COLO829 (cell line): Measurements from ENCODE around the gene TSPAN9.

Source experiments
- DNase-seq: peaks from one replicate; pipeline ENCODE4 v3.0.0; 2012; ENCODE audit warnings: low spot score

TSPAN9 gene

DNA sequence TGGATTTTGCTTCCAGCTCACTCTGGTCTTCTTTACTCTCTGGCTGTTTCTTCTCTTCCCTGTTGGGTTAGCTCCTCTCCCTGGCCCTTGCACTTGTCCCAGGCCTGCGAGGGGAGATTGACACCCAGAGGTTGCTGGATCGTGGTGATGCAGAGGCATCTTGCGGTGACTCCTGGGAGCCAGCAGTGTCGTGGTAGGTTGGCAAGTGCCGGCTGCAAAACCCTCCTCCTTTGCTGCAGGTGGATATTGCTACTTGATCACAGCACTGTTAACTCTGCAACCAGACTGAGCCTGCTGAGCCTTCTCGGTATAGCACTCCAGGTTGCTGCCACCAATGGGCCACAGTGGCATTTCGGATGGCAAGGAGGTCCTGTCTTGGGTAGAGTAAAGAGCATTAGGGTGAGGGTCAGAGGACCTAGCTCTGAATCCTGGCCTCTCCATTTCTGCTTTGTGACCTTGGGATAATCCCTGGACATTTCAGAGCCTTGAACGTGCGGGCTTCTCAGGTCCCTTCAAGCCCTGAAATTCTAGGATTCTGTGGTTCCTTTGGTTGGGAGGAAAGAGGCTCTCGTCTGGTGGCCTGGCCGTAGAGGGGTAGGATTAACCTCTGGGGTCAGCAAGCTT lies 87.4 kb downstream of the TSPAN9 start:
- no peak for DNase-seq

DNA sequence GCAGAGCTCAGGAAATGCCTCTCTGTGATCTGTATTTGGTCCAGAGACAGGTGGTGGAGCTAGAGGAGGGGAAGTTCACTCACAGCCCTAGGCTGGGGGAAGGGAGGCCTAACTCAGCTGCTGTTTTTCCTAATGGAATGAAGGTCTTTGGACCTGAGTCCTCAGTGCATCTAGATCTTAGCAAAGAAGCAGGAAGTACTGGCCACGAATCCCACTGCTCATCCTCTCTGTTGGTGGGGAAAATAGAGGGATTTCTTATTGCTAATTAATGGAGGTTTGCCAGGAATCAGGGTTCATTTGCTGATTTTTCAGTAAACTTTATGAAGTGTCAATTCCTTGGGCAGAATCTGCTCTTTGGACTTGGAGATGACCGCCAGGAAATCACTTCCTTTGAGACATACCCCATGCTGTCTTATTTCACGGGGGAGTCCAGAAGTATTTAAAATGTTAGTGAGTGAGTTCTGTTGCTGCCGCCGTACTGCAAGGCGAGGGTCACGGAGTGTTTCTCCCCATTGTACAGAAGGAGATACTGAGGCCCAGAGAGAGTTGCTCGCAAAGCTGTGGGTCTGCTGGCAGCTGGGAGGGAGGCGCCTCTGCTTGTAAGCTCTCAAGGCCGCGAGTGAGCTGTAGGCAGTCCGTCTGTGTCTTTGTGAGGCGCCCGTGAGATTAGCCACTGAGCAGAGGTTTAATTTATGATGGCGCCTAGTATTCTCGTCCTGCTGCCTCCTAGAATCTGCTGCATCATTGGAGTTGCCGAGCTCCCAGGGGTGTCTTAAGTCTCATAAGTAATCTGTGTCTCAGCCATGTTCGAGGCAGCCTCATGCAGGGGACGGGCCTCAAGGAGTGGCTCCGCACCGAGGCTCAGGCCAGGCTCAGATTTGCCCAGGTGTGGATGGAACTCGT lies 88.2 kb downstream of the TSPAN9 start:
- DNase-seq, result no peak

DNA sequence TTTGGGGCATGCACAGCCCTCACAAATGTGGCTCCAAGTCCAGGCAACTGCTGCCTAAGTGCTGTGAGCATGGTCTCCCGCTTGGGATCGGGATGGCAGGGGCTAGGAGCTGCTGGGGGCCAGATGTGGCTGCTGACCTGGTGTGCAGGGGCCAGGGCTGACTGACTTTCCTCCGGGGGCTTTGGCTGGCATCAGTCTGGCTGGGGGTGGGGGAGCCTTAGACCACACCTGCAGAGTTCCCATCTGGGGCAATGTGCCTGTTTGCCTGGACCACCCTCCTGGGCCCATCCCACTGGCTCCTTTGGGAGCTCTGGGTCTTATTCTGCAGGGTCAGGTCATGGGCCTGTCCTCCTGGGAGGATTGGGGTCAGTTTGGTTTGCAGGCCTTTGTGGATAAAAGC lies 90.5 kb downstream of the TSPAN9 start:
- no peak for DNase-seq

DNA sequence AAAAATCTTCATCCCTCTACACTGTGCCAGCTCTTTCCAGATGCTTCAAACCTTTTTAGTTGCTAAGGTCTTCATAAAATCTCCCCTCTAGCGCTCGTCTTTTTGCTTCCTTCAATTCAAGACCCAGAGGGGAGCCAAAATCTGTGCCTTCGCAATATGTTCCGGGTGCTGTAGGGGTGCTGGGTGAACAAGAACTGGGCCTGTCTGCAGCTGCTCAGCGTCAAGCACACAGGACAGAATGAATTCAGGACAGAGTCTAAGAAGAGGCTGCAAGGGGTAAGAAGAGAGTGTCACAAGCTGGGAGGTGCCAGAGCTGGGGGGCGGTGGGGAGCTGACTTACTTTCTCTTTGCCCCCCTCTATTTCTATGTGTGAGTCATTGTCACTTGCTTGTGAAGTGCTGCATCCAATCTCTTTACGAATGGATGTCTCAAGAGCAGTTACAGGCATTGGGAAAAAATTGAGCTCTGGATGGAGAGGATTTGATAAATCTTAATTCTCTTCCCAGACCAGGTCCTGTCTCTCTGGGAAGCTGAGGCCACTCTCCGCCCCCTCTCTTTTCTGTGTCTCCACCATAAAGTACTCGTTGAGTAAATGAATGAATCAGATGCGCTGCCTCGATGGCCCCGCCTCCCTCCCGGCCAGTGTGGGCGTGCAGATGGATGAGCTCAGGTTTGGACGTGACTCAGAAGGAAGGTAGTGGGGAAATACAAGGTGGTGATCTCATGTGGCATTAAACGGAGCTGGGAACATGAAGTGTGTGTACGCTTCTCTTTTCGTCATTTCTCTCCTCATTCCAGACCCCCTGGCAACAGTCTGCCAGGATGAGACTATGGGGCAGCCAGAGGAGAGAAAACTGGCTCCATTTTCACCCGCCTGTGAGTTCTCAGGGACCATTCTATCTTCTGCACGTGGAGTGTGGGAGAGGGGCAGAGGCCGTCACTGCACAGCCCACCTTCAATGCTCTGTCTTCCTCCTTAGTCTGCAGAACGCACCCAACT lies 91.3 kb downstream of the TSPAN9 start:
- peak; percentile 65 for DNase-seq

DNA sequence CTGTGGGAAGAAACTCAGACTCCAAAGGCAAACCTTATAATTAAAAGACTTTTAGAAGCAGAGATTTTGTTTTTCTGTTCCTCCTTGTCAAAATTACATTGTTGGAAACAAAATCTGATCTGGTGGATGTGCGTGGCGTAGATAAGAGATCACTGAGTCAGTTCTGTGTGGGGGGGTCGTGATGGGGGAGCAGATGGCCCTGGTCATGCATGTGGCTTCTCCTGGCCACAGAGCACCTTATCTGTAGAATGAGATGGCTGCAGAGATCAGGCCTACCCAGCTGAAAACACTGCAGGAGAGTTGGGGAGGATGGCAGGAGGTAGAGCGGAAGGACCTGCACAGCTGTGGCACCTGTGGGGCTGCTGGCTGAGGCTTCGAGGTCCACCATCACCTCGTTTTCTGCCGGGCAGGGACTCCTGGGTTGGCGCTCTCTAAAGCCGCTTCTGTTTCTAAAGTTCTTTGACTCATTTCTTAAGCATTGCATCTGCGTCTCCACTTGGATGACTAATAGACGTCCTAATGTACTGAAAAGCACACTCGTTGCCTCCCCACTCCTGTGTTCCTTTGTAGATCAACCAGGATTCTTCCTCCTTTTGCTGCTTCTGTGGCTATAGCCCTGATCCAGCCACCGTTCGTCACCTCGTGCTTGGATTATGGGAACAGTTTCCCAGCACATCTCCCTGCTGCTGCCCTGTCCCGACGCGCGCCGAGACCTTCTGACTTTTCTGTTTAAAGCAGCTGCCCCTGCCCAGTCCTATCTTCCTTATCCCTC lies 93.4 kb downstream of the TSPAN9 start:
- no peak for DNase-seq

- no peak for DNase-seq
These were observed 94.0 kb downstream of the TSPAN9 start for GRCh38 chr12:3171195-3171591.

- DNase-seq, result no peak
These were observed 95.2 kb downstream of the TSPAN9 start for GRCh38 chr12:3172124-3173007.

- DNase-seq, result no peak
These were observed 95.9 kb downstream of the TSPAN9 start for GRCh38 chr12:3173008-3173553.

DNA sequence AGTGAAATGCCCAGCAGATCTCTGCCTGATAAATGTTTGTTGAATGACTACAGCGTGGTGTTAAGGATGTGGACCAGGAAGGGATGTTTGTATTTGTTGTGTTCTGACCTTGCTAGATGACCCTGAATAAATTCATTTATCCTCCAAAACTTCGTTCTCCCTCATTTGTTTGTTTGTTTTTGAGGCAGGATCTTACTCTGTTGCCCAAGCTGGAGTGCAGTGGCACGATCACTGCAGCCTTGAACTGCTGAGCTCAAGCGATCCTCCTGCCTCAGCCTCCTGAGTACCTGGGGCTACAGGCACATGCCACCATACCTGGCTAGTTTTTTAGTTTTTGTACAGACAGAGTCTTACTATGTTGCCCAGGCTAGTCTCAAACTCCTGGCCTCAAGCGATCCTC lies 96.7 kb downstream of the TSPAN9 start:
- no peak for DNase-seq

DNA sequence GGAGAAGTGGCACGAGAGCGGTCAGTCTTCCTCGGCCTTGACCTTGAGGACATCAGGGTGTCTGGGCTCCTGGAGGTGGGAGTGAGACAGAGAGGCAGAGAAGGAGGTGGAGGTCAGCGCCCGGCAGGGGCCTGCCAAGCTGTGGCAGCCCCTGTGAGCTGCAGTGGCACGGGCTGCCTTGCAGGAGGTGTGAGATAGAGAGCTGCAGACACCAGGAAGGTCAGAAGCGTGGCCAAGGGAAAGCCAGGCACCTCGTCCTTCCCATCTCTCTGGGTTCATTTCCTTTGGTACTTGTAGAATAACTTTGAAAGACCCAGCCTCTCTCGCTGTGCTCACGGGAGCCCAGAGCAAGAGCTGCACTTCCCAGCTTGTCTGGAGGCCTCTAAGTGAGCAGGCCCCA lies 98.1 kb downstream of the TSPAN9 start:
- no peak for DNase-seq

DNA sequence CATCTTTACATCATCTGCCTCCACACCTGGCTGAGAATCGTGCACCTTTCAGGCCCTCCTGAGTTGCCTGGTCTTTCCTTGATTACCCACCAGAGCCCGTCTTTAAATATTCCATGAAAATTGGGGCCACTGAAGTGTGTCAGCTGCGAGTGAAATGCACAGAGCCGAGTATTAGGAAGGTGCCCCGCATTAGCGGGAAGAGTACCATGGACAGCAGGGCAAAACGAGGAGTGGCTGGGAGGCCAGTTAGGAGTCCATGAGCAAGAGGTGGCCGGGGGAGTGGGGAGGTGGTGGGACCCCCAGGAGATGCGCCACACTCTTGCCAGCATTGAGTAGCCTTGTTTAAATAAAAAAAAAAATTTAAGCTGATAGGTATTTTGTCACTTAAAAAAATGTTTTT lies 99.6 kb downstream of the TSPAN9 start:
- DNase-seq, result no peak

GRCh38 chr12:3177778-3178425 lies 100.7 kb downstream of the TSPAN9 start:
- no peak for DNase-seq

GRCh38 chr12:3178671-3179313 lies 101.6 kb downstream of the TSPAN9 start:
- DNase-seq, result no peak

DNA sequence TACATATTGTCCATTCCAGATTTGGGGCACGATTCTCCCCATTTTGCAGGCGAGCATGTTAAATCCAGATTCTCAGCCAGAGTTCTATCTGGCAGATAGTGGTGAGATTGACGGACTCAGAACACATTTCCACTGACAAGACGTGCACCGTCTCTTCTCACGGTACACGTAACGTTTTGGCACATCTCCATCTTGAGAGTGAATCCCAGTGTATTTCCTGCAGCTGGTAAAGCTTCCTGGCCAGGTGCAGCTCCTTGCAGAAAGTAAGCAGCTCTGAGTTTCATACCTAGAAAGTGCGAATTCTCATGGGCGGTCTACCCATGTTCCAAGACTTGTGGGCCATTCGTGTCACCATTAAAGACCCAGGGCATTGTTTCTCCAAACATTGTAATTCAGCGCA lies 102.6 kb downstream of the TSPAN9 start:
- DNase-seq, result no peak

DNA sequence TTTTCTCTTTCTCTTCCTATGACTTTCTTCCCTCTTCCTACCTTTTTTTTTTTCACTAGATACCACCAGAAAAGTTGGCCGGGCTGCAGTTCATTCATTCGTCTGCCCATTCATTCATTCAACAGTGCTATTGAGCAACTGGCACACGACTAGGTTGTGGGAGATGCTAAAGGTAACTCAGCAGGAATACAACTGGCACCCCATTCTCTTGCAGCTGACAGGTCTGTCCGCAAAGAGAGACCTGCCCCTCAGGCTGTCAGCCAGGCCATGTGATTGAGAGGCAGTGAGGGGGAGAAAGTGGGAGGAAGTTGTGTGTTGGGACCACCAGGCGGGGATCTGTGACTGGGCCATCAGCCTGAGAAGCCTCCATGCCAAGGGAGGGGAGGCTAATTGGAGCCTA lies 105.2 kb downstream of the TSPAN9 start:
- no peak for DNase-seq

DNA sequence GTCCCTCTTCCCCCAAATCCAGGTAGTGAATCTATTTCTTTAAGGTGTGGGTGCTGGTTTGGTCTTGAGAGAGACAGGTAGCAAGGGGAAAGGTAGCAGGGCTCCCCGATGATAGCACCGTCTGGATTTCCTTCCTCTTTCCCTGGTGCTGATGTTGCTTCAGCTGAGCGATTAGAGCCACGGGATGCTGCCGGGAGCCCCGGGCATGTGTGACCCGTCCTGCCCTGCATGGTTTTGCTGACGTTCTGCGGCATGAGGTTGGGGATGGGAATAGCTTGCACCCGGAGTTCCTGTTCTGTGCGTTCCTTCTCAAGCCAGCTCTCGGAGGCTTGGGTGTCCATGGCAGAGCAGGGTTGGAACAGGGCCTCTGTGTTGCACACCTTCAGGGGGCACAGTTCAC lies 107.3 kb downstream of the TSPAN9 start:
- DNase-seq, result no peak

DNA sequence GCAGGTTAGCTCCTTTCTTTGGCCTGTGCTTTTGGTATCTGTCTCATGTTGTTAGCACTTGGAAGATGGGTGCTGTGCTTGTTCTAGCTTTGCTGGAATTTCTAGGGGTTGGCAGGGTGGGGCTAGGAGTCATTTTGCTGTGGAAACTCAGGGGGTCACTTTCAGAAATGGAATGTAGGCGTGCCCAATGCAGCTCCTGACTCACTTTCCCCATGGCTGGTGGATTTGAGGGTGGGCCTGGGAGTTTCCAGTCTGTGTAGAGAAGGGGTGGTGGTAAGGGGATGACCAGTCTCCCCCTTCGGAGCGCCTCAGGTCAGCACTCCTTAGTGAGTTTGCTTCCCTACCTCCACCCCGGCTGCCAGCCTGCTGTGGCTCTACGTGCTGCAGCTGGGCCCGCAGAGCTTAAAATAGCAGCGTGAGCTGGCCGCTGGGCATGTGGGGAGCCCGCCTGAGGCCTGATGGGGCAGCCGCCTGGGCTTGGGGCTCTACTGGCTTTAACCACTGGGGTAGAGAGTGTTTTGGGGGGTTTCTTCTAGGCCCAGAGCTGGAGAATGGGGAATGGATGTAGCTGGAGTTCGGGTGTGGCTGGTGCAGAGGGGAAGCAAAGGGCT lies 108.2 kb downstream of the TSPAN9 start:
- no peak for DNase-seq

DNA sequence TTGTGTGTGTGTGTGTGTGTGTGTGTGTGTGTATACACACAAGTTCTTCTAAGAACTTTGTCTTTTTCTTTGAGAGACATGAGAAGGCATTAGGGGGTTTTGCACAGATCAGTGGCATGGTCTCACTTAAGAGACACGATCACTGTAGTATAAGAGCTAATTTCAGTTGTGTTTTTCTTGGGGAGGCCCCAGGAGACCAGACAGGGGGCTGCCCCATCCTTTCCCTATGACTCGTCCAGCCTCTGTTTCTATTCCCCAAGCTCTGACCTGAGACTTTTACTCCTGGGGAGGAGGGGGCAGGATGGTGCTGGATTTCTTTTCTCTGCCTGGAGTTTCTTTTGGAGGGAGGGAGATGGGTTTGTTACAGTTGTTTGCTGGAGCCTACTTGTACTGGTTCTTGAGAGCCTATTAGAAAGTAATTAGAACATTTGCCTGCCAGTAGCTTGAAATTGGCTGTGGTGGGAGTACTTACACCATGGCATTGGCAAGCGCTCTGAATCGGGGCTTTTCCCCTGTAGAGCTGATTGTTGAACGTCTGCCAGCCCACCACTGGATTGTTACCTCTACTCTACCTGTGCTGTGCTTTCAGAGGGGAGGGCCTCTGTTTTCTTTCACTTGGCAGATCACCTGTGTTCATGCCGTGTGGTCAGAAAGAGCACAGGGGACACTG lies 109.5 kb downstream of the TSPAN9 start:
- DNase-seq, result no peak
